ENCODE data around the gene TNFRSF21. TPM values are rescaled to one million over a fixed set of nuclear protein-coding genes. Genes with fewer than 3 reads are reported as not detected.
"Not testable (repeated sequence)": the region's sequence is repeated elsewhere in the genome, so short reads cannot be mapped to it uniquely, and the experiment has no call there.

The TNFRSF21 gene
- total and polyA plus RNA-seq, 12 donors, result 1.9 to 13.7 (median 7.5) TPM

- Histone ChIP-seq H3K27ac (peak overlapping the region in 1 of 5 donors; percentile 25), H3K4me1 (replicated peaks in 1 of 2) (peaks cover 0 to 7% of the 10 kb centered on the region in 2 donors), H3K4me3 (no peak overlapping the region), H3K36me3 (replicated peaks in 1 of 2) (no peaks in the 10 kb centered on the region), H3K27me3 (no peaks in the 10 kb centered on the region), H3K9me3 (replicated peaks in 1 of 3) (no peaks in the 10 kb centered on the region)
- TF ChIP-seq CTCF (IDR thresholded peaks at IDR 0.05), result no peak
- TF ChIP-seq POLR2A (IDR thresholded peaks at IDR 0.05), result no peak
- DNase-seq, result no peak
- WGBS, 4 donors, result 68 to 79% (median 72%) methylated on average over 4 of the region's 4 CpGs
- intact Hi-C loops (cut with DNase I), result no loop called here
These were observed 78.6 kb downstream of the TNFRSF21 start for GRCh38 chr6:47231151-47231550.

GRCh38 chr6:47230579-47230978 is 79.1 kb downstream of the TNFRSF21 start:
- DNase-seq, result peak in 1 of 7 donors; percentile 20
- intact Hi-C loops (cut with DNase I), result no loop called here
- no peak for TF ChIP-seq POLR2A (IDR thresholded peaks at IDR 0.05)
- no peak for TF ChIP-seq CTCF (IDR thresholded peaks at IDR 0.05)
- WGBS, 4 donors, result 72 to 78% (median 75%) methylated on average over 6 of the region's 6 CpGs
- no peaks in the 10 kb centered on the region for H3K36me3 ChIP-seq (replicated peaks in 1 of 2)
- H3K9me3 ChIP-seq (replicated peaks in 1 of 3), result no peaks in the 10 kb centered on the region
- peak overlapping the region in 1 of 5 donors; percentile 25 for H3K27ac ChIP-seq
- no peak overlapping the region for H3K4me3 ChIP-seq
- H3K4me1 ChIP-seq (replicated peaks in 1 of 2), result peaks cover 0 to 1% of the 10 kb centered on the region in 2 donors
- H3K27me3 ChIP-seq, result no peaks in the 10 kb centered on the region

GRCh38 chr6:47229255-47229654 is 80.5 kb downstream of the TNFRSF21 start:
- Histone ChIP-seq H3K4me3 (no peak overlapping the region), H3K4me1 (replicated peaks in 1 of 2) (no peaks in the 10 kb centered on the region), H3K27me3 (no peaks in the 10 kb centered on the region), H3K27ac (no peak overlapping the region), H3K36me3 (replicated peaks in 1 of 2) (no peaks in the 10 kb centered on the region), H3K9me3 (replicated peaks in 1 of 3) (no peaks in the 10 kb centered on the region)
- TF ChIP-seq POLR2A (IDR thresholded peaks at IDR 0.05), result no peak
- no peak for TF ChIP-seq CTCF (IDR thresholded peaks at IDR 0.05)
- DNase-seq, result no peak
- intact Hi-C loops (cut with DNase I), result no loop called here
- 88 to 94% (median 91%) methylated on average over 7 of the region's 7 CpGs for WGBS, 4 donors

- WGBS, 4 donors, result 67 to 90% (median 78%) methylated on average over 3 of the region's 3 CpGs
- intact Hi-C loops (cut with DNase I); H3K27me3 ChIP-seq; H3K36me3 ChIP-seq (replicated peaks in 1 of 2); DNase-seq; H3K27ac ChIP-seq; H3K4me3 ChIP-seq; H3K4me1 ChIP-seq (replicated peaks in 1 of 2); H3K9me3 ChIP-seq (replicated peaks in 1 of 3): not testable (repeated sequence)
These were observed 81.6 kb downstream of the TNFRSF21 start for GRCh38 chr6:47228093-47228492.

GRCh38 chr6:47223251-47223650 is 86.5 kb downstream of the TNFRSF21 start:
- H3K4me1 ChIP-seq (replicated peaks in 1 of 2); H3K4me3 ChIP-seq; H3K27ac ChIP-seq; H3K9me3 ChIP-seq (replicated peaks in 1 of 3); H3K27me3 ChIP-seq; DNase-seq; H3K36me3 ChIP-seq (replicated peaks in 1 of 2); intact Hi-C loops (cut with DNase I): not testable (repeated sequence)
